GM21786 (cell line): Measurements from ENCODE around the gene PGD.
"Not testable (repeated sequence)": the region's sequence is repeated elsewhere in the genome, so short reads cannot be mapped to it uniquely, and the experiment has no call there.

Source experiments
- ATAC-seq: cut with Tn5 transposase; IDR thresholded peaks from one replicate; pipeline ENCODE4 v1.9.1; 2021; ENCODE audit not compliant: unreplicated experiment

Gene PGD

DNA sequence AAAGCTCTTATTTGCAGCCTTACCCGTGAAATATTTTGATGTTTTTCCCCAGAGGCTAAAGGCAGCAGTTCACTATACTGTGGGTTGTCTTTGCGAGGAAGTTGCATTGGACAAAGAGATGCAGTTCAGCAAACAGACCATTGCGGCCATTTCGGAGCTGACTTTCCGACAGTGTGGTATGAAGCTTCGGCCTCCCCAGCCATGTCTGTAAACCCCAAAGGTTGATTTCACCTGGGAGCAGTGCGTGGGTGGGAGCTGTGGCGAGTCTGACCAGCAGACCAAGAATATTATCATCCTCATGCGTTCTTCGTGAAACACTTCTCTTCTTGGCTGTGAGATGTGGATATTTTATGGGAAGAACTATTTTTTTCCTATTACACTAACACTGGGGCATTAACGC lies 34.9 kb downstream of the PGD start:
- ATAC-seq: no peak

DNA sequence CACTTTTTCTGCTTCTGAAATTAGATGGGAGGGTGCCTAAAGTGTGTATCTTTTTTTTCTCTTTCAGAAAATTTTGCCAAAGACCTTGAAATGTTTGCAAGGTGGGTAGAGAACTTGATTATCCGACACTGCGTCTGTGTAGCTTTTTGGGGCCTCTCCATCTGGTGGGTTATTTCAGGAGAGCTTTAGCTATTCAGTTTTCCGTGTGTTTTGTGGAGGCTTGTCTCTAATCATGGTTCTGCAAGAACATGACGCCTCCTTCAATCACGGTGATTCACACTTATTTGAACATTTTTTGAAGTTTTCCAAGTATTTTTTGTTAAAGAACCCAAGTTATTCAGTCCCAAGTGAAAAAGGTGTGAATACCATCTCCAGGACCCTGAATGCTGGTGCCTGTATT lies 35.7 kb downstream of the PGD start:
- ATAC-seq: no peak

GRCh38 chr1:10437052-10437451 lies 38.2 kb downstream of the PGD start:
- ATAC-seq: no peak

DNA sequence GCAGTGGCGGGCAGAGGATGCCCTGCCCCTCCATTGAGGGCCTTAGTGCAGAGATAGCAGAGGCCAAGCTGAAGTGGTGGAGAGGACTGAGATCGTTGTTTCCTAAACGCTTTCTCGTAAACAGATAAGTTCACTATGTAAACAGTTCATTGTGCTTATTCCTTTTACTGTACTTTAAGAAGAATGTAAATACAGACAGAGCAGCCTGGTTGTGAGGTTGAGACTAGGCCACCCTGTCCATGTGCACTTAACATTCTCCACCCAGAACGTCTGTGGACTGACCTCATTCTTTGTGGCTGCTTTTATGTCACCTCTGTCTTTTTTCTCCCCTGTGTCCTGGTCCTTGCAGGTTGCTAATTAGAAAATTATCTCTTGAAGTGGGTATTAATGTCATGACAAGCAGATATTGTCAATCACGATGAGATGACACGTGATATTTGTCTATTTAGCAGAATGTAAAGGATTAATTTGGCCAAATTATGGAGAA lies 39.9 kb downstream of the PGD start:
- no peak for ATAC-seq

DNA sequence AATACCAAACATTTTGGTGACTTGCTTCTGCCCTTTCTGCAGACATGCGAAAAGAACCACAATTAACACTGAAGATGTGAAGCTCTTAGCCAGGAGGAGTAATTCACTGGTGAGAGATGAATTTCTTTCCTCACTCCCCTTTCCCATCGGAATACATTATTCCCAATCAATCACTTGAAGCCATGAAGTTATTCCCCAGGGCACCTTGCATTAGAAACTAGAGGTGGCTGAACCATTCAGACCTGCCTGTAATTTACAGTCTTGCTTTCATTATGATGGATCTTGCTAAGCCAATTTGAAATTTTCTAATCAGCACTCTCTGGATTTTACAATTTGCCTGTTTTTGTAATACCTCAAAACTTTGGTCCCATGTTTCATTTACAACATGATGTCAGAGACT lies 41.4 kb downstream of the PGD start:
- ATAC-seq: no peak

DNA sequence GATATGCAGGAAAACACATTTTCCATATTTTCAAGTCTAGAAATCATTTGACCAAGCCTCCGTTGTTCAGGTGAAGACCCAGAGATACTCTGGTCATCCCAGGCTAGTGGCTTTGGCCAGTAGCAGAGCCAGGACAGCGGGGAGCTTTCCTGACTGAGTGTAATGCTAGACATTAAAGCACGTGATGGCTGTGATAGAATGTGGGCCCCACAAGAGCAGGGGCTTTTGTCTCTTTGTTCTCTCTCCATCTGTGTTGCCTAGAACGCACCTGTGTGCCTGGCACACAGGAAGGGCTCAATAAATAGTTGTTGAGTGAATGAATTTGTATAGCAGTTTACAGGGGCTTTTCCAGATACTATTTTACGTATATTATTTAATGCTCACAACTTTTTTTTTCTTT lies 41.9 kb downstream of the PGD start:
- ATAC-seq: no peak

DNA sequence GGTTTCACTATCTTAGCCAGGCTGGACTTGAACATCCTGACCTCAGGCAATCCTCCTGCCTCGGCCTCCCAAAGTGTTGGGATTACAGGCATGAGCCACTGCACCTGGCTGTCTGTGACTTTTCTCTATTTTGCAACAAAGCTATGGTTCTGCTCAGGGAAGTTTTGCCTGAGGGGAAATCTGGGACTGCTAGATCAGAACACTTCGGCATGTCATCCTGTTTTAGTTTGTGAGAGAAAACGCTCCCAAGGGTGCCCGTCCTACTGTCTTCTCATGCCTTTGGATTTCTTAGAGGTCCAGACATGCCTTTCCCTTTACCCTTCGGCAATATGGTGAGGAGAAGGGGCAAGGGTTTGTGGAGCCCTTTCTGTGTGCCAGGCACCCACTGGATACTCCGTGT lies 45.4 kb downstream of the PGD start:
- ATAC-seq: no peak

DNA sequence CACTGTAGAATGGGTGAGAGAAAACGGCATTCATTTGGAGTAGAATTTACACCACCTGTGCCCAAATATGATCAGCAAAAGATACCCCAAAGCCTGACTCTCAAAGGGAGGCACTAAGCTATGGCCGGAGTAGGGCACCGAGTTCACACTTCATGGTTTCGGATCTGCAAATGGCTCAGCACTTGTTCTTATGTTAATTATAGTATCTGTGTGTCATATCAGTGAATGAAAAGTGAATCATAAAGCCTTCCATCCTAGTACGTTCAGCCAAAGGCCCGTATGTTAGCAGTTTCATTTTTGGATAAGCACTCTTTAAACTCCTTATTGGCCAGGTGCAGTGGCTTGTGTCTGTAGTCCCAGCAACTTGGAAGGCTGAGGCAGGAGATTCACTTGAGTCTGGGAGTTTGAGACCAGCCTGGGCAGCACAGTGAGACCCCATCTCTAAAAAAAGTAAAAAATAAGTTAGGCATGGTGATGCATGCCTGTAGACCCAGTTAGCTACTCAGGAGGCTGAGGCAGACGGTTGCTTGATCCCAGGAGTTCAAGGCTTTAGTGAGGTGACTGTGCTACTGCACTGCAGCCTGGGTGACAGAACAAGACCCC lies 46.0 kb downstream of the PGD start:
- no peak for ATAC-seq

DNA sequence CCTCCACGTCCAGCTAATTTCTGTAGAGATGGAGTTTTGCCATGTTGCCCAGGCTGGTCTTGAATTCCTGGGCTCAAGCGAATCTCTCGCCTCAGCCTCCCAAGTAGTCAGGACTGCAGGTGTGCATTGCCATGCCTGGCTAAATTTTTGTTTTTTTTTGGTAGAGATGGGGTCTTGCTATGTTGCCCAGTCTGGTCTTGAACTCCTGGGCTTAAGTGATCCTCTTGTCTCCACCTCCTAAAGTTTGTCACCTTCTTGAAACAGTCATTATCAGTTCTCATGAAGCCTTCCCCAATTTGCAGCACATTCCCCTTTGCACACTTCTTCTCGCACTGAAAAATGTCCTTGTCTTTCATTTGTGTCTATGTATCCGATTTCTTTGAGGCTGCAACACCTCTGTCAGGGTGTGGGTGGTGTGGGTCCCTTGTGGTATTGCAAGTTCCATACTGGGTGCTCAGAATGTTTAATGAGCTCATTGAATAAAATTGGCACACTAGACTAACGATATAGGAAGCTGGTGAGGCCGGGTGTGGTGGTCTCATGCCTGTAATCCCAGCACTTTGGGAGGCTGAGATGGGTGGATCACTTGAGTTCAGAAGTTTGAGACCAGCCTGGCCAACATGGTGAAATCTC lies 48.0 kb downstream of the PGD start:
- ATAC-seq: no peak

DNA sequence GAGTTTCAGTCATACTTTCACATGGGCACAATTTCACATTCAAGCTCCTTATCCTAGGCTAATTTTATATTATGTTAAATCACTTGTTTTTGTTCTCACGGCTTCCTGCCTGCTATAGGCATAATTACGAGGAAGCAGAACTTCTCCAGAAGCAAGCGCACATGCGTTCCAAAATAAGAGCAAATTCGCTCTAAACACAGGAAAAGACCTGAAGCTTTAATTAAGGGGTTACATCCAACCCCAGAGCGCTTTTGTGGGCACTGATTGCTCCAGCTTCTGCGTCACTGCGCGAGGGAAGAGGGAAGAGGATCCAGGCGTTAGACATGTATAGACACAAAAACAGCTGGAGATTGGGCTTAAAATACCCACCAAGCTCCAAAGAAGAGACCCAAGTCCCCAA lies 50.9 kb downstream of the PGD start, which contains the start of gene CORT:
Gene CORT, plus strand, starts transcription at position 281 of the 400 bp plus-strand sequence. CDS start 193 bp downstream, outside the sequence.
- no peak for ATAC-seq

DNA sequence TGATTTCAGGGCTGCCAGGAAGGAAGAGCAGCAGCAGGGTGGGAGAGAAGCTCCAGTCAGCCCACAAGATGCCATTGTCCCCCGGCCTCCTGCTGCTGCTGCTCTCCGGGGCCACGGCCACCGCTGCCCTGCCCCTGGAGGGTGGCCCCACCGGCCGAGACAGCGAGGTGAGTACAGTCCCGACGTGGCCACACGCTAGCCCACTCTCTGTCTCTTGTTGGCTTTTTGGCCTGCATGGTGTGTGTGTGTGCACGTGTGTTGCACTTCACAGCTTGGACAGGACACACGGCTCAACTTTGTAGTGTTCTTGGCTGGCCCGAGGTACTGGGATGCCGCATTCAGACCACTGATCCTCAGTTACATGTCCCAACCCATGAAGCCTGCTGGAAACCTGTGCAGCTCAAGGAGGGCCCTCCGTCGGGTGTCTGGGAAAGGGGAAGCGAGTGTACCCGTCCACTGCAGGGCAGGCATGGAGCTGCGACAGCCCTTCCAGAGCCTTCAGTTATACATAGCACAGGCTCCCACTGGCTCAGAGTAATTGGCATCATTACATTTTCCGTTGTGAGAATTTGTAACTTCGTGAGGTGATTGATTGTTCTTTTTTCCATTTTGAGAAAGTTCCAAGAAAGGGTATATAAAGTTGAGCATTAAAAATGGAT lies 51.4 kb downstream of the PGD start:
- no peak for ATAC-seq

- ATAC-seq: no peak
These were observed 52.0 kb downstream of the PGD start for GRCh38 chr1:10450836-10451235.

- ATAC-seq: no peak
These were observed 52.4 kb downstream of the PGD start for GRCh38 chr1:10451287-10451686.

DNA sequence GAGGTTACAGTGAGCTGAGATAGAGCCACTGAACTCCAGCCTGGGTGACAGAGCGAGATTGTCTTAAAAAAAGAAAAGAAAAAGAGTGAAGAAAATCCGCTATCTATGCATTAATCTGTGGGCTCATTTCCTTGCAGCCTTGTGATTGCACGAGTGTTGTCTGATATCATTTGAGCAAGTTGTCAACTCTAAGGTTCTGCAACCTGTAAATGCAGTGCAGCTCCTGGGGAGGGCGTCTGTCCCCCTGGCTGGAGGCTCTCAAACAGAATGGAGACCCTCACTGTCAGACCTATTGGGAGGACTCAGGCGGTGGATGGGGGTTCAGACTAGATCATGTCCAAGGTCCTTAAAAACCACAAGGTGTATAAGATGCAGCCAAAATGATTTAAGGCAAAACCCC lies 57.2 kb downstream of the PGD start:
- ATAC-seq: no peak

GRCh38 chr1:10456661-10457060 lies 57.8 kb downstream of the PGD start:
- no peak for ATAC-seq

DNA sequence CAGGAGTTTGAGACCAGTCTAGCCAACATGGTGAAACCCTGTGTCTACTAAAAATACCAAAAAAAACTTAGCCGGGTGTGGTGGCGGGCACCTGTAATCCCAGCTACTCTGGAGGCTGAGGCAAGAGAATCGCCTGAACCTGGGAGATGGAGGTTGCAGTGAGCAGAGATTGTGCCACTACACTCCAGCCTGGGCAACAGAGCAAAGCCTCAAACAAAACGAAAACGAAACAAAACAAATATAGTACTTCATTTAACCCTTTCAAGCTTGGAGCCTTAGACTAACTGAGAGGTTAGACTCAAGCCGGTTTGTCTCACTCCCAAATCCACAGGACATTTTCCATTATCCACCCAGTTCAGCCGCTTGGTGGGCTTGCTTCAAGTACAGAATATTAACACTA lies 58.6 kb downstream of the PGD start:
- ATAC-seq: not testable (repeated sequence)

GRCh38 chr1:10457875-10458274 lies 59.0 kb downstream of the PGD start:
- no peak for ATAC-seq

DNA sequence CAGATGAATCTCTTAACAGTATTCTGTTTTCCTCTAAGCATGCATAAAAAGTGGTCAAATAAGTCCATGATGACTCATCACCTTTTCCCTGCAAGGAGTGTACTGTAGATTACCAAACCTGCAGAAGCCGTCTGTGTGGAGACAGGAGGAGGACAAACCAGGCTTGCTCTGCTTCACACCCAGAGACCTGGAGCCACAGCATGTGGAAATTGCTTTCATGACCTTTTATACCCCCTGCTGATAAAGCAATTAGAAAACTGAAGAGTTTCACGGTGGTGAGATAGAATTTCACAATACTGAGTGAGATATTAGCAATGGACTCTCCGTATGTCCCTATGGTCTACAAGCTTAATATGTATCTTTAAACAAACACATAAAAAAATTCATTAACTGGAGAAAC lies 60.3 kb downstream of the PGD start:
- ATAC-seq: no peak

DNA sequence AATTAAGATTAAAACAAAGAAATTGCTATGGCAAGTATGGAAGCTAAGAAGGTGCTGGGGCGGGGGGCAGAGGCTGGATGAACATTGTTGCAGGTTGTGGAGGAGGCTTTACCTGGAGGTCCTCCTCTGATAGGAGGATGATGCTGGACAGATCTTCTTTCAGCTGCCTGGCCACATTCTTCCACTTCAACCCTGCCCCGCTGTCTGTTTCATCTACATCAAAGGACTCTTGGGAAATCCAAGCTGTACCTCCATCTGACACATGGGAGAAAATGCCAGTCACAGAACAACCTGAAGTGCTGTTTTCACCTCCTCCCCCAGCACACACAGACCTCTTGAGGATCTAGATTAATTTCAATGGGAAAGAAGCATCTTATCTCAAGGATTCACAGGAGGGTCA lies 68.2 kb downstream of the PGD start:
- ATAC-seq: no peak

DNA sequence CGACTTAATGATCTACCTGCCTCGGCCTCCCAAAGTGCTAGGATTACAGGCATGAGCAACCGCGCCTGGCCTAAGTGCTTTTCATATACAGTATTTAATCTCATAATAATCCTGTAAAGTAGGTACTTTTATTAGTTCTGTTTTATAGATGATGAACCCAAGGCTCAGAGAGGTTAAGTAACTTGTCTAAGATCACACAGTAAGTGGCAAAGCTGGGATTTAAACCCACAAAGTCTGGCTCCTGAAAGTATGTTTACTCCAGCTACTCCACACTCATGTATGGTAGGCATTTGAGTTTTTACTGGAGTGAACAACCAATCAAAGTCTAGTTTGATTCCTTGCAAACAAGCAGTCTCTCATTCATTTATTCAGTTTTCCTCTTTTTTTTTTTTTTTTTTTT lies 71.2 kb downstream of the PGD start:
- no peak for ATAC-seq
